ENCODE results near the gene LUZP2.

DNA sequence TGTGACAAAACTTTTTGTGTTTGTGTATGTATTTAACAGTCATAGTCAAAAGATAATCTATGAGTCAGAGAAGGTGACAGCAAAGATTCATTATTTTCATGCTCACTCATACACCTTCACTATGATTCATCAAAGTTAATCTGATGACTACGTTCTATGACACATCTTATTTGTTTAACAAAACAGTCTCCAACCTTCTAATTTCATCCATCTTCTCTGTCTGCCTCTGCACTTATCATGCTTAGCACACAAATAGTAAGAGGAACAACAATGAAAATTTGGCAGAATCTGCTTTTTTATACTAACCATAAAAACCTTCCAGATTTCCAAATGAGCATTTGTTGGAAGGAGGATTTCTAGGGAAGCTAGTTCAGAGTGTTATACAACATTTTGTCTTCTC is 568.9 kb downstream of the LUZP2 start:
- TF ChIP-seq, protein P1, sequence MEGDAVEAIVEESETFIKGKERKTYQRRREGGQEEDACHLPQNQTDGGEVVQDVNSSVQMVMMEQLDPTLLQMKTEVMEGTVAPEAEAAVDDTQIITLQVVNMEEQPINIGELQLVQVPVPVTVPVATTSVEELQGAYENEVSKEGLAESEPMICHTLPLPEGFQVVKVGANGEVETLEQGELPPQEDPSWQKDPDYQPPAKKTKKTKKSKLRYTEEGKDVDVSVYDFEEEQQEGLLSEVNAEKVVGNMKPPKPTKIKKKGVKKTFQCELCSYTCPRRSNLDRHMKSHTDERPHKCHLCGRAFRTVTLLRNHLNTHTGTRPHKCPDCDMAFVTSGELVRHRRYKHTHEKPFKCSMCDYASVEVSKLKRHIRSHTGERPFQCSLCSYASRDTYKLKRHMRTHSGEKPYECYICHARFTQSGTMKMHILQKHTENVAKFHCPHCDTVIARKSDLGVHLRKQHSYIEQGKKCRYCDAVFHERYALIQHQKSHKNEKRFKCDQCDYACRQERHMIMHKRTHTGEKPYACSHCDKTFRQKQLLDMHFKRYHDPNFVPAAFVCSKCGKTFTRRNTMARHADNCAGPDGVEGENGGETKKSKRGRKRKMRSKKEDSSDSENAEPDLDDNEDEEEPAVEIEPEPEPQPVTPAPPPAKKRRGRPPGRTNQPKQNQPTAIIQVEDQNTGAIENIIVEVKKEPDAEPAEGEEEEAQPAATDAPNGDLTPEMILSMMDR (IDR thresholded peaks at IDR 0.05), result no peak
- no peak for TF ChIP-seq POLR2A (IDR thresholded peaks at IDR 0.05)
